GM19035 (cell line): Measurements from ENCODE around the gene MIA2.
"Not testable (repeated sequence)": the region's sequence is repeated elsewhere in the genome, so short reads cannot be mapped to it uniquely, and the experiment has no call there.

Experiments
- ATAC-seq: cut with Tn5 transposase; IDR thresholded peaks from one replicate; pipeline ENCODE4 v1.9.1; 2021; ENCODE audit not compliant: unreplicated experiment

The MIA2 gene

GRCh38 chr14:39319381-39319780 is 85.7 kb downstream of the MIA2 start:
- ATAC-seq = no peak

GRCh38 chr14:39320318-39320717 is 86.6 kb downstream of the MIA2 start:
- no peak for ATAC-seq

- ATAC-seq = no peak
These were observed 89.1 kb downstream of the MIA2 start for GRCh38 chr14:39322807-39323206.

- no peak for ATAC-seq
These were observed 90.4 kb downstream of the MIA2 start for GRCh38 chr14:39324097-39324496.

GRCh38 chr14:39339003-39339402 is 105.3 kb downstream of the MIA2 start:
- no peak for ATAC-seq

GRCh38 chr14:39341126-39341525 is 107.4 kb downstream of the MIA2 start:
- not testable (repeated sequence) for ATAC-seq

- ATAC-seq = no peak
These were observed 109.1 kb downstream of the MIA2 start for GRCh38 chr14:39342768-39343167.

GRCh38 chr14:39343614-39344013 is 109.9 kb downstream of the MIA2 start:
- no peak for ATAC-seq

GRCh38 chr14:39350866-39351265 is 117.2 kb downstream of the MIA2 start:
- no peak for ATAC-seq

- ATAC-seq = no peak
These were observed 118.0 kb downstream of the MIA2 start for GRCh38 chr14:39351708-39352107.

GRCh38 chr14:39359069-39359468 is 125.4 kb downstream of the MIA2 start:
- ATAC-seq = not testable (repeated sequence)

GRCh38 chr14:39360316-39360715 is 126.6 kb downstream of the MIA2 start:
- ATAC-seq = no peak

- not testable (repeated sequence) for ATAC-seq
These were observed 127.8 kb downstream of the MIA2 start for GRCh38 chr14:39361556-39361955.

GRCh38 chr14:39364509-39364908 is 130.8 kb downstream of the MIA2 start:
- no peak for ATAC-seq

- no peak for ATAC-seq
These were observed 131.6 kb downstream of the MIA2 start for GRCh38 chr14:39365354-39365753.

GRCh38 chr14:39366460-39367386 is 133.0 kb downstream of the MIA2 start:
- ATAC-seq = no peak

GRCh38 chr14:39367387-39367751 is 133.7 kb downstream of the MIA2 start:
- ATAC-seq = no peak

GRCh38 chr14:39368261-39368959 is 134.7 kb downstream of the MIA2 start:
- ATAC-seq = no peak

- ATAC-seq = no peak
These were observed 135.3 kb downstream of the MIA2 start for GRCh38 chr14:39369029-39369428.

GRCh38 chr14:39370415-39370814 is 136.7 kb downstream of the MIA2 start:
- no peak for ATAC-seq

GRCh38 chr14:39372656-39373055 is 138.9 kb downstream of the MIA2 start:
- ATAC-seq = no peak

GRCh38 chr14:39374851-39375250 is 141.1 kb downstream of the MIA2 start:
- ATAC-seq = no peak
